CD4-positive, alpha-beta T cell treated with Interleukin-10 for 1 hour (primary cell): ENCODE results near the gene ZNF587.
"Not testable (repeated sequence)": the region's sequence is repeated elsewhere in the genome, so short reads cannot be mapped to it uniquely, and the experiment has no call there.

Experiments
- DNase-seq: peaks from one replicate; pipeline ENCODE4 v3.0.0-alpha.2; 2020

ZNF587 gene

GRCh38 chr19:57849666-57850473 is at the start of gene ZNF587:
Gene ZNF587 (plus strand): TSS chr19:57849859. CDS start chr19:57850039, 180 bp downstream.
- peak; percentile 90 for DNase-seq

DNA sequence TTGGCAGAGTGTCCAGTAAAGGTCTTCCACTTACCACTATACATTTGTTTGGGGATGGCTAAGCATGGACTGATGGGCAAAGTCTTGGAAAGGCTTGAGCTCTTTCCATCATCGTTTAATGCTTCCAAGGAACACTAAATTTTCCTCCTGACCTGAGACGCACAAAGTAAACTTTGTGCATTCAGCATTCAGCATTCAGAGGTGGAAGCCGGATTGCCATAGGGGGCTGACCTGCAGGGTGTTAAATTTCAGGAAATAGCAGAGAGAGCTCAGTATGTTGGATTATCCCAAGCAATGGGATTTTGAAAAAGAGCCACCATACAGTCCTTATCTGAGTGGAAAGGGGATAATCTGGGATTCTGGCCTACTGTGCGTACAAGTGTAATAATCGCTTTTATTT is 49.0 kb upstream of the ZNF587 start:
- DNase-seq, result no peak

- no peak for DNase-seq
These were observed 47.4 kb upstream of the ZNF587 start for GRCh38 chr19:57802269-57802668.

DNA sequence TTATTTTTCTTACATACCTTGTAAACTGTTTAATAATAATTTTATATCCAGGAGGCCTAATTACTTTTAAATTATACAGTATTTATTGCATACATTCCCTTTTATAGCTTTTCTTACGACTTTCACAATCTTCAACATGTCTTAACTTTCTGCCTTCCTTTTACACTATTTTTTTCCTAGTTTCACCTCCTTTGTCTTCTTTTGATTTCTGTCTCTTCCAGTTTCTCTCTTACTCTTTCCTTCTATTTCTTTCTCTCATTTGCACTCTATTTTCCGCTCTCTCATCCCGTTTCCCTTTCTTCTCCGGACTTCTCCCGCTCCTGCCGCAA is 46.4 kb upstream of the ZNF587 start:
- no peak for DNase-seq

GRCh38 chr19:57803594-57804325 is 45.9 kb upstream of the ZNF587 start:
- no peak for DNase-seq

GRCh38 chr19:57807541-57807940 is 42.1 kb upstream of the ZNF587 start:
- DNase-seq, result no peak

GRCh38 chr19:57810410-57811295 is 39.0 kb upstream of the ZNF587 start:
- DNase-seq, result not testable (repeated sequence)

DNA sequence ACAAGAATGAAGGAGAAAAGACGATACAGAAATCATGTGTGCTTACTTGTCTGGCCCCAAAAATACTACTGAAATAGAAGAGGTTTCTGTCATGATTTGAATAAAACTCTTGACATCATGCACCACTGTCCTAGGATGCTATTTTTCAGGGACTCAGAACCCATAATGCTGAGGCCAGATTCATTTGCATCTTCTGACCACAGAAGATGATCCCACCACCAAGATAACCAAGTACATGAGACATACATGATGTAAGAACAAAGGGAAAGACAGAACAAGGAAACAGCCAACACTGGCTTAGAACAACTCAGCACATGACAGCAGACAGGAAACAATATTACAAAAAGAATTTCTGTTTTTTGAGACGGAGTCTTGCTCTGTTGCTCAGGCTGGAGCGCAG is 37.4 kb upstream of the ZNF587 start:
- DNase-seq, result no peak

DNA sequence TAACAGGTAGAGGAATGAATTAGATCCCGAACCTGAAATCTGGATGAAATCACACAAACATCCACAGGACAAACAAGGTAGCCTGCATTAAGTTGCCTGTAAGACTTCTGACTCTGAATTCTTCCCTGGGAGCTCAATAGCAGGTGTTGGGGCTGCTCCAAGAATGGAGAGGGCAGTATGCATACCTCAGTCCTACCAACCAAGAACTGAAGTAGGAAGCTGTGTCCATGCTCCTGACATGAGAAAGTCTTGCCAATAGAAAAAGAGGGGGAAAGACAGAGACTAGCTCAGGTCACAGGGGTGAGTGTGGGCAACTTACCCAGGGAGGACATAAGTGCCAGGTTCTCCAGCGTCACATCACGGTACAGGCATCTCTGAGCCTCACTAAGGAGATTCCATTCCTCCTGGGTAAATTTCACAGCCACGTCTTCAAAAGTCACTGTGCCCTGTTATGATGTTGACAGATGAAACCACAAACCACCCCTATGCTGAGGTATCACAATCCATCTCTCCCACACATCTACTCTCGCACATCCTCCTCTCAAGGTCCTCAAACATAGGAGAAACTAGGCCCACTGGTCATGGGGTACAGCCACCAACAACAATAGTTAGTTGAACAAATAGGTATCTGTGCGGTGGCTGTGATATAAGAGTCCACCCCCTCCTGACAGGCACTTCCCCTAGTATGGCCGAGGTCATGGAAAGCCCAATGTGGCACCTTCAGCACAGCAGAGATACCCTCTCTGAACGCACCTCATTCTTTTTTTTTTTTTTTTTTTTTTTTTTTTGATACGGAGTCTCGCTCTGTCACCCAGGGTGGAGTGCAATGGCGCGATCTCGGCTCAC is 36.5 kb upstream of the ZNF587 start:
- DNase-seq, result not testable (repeated sequence)

- DNase-seq, result no peak
These were observed 35.6 kb upstream of the ZNF587 start for GRCh38 chr19:57813919-57814504.

GRCh38 chr19:57814505-57815246 is 35.0 kb upstream of the ZNF587 start, which contains the start of gene ZNF552:
Gene ZNF552 (minus strand): TSS chr19:57814913. CDS start chr19:57814743, 170 bp downstream.
- DNase-seq, result peak; percentile 86

DNA sequence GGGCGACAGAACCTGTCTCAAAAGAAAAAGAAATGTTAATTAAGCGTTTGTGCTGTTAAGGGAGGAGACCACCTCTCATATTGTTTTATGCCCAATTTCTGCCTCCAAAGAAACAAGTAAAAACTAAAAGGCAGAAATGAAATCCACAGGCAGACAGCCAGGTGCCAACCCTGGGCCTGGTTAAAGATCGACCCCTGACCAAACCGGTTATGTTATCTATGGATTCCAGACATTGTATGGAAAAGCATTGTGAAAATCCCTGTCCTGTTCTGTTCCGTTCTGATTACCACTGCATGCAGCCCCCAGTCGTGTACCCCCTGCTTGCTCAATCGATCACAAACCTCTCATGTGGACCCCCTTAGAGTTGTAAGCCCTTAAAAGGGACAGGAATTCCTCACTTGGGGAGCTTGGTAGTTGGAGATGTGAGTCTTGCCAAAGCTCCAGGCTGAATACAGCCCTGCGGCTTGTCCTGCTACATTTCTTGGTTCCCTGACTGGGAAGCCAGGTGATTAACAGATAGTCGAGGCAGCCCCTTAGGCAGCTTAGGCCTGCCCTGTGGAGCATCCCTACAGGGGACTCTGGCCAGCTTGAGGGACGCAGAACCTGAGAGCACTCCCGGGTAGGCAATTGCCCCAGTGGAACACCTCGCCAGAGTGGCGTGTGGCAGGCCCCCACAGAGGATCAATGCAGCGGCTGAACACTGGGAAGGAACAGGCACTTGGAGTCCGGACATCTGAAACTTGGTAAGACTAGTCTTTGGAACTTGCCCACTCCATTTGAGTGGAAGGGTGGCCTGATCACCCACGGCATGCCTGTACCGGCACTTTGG is 34.2 kb upstream of the ZNF587 start:
- no peak for DNase-seq

DNA sequence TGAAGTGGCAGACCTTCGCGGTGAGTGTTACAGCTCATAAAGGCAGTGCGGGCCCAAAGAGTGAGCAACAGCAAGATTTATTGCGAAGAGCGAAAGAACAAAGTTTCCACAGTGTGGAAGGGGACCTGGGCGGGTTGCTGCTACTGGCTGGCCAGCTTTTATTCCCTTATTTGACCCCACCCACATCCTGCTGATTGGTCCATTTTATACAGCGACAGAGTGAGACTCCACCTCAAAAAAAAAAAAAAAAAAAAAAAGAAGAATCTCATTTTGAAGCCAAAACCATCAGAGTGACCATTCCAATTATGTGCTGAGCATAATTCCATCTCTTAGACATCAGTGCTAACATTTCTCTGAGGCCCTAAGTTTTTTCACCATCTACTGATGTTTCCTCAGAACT is 33.0 kb upstream of the ZNF587 start:
- DNase-seq, result no peak

GRCh38 chr19:57817976-57818375 is 31.7 kb upstream of the ZNF587 start:
- DNase-seq, result no peak

- DNase-seq, result no peak
These were observed 31.3 kb upstream of the ZNF587 start for GRCh38 chr19:57818378-57818777.

DNA sequence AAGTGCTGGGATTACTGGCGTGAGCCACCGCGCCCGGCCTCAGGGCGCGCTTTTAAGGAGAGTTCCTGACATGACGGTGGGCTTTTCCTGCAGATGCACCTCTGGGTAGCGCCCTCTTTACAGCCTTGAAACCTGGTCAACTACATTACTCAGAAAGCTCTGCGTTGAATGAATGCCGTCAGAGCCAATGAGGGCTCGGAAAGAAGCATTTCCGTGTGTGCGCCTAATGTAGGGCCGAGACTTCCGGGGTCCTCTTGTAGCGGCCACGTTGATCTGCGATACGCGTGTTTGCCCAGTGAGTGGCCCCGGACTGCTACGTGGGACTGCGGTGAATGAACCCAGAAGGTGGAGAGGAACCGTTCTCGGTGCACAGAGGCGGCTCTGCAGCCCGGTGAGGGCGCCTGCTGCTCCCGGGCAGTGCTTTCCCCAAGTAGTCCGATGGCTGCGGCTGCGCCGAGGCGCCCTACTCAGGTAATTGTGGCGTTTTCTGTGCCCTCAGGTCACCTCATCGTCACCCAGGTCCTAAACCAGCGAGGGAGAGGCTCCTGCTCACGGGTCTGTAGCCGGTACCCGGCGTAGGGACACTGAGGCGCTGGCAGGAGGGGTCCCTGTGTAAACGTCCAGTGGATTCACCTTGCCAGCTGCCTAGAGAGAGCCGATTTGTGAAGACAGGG is 30.0 kb upstream of the ZNF587 start:
- DNase-seq, result peak; percentile 90

GRCh38 chr19:57820599-57820998 is 29.1 kb upstream of the ZNF587 start:
- no peak for DNase-seq

DNA sequence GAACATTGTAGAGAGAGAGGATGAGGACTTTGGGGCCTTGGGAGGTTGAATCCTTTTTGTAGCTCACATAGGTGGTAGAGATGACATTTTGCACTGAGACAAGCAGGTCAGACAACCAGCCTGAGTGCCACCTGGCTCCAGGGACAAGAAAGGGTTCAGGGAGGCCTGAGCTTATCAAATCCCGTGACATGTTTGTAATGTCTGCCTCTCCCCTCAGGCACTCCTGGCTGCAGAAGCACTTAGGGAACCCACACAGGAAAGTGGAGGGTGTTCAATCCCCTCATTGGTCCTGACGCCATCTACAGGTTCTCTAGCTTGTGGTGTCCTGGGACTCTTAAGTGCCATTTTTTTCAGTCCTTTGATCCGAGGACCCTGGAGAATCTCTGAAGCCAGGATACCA is 28.6 kb upstream of the ZNF587 start:
- DNase-seq, result not testable (repeated sequence)

DNA sequence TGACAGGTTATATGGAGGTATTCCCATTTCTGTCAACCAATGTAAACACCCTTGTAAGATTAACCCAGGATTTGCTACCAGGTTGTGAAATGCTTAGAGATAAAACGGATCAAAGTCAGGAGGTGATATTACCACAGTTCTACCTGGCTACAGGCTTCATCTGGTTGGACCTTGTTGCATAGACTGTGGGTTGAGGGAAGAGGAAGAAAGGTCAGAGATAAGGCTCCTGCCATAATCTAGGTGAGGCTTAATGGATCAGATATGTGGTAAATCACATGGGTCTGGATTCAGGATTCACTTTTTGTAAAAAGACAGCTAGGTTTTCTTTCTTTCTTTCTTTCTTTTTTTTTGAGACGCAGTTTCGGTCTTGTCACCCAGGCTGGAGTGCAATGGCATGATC is 28.2 kb upstream of the ZNF587 start:
- not testable (repeated sequence) for DNase-seq

DNA sequence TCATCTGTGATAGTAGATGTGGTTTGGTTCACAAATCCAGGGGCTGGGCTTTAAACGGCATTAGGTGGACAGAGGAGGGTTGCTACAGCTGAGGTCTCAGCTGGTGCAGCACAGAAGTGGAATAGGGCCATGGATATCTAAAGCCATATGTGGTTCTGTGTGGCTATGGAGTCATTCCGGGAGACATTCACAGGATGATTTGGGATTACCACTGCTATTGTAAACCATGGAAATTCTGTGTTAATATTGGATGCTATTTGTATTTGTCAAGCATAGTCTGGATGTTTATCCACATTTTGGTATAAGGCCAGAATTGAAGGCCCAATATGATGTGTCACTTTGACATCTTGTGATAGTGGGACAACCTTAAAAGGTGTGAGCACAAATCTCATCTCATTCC is 26.5 kb upstream of the ZNF587 start:
- DNase-seq, result not testable (repeated sequence)
